T-cell (primary cell): ENCODE measurements around the gene GINS2. TPM values are rescaled to one million over a fixed set of nuclear protein-coding genes. Genes with fewer than 3 reads are reported as not detected.

Experiments used
- ATAC-seq, 4 experiments: fragments of 200-7000 bp in 3 of 4; fragments of 150-1000 bp in 1 of 4; cut with Tn5 transposase; replicated peaks in 1 of 4; 1 replicate in 3 of 4; 2 replicates in 1 of 4; pipeline ENCODE4 v1.10.0; 2021; ENCODE audit warnings: moderate library complexity in 3 of 4, mild to moderate bottlenecking in 2 of 4, moderate number of reproducible peaks in 1 of 4
- CTCF ChIA-PET, 2 donors: fragments of 300-600 bp; sonication (Branson Sonifier 250); formaldehyde crosslinking; loops; one replicate each; lab custom pipeline; 2022; ENCODE audit warnings: antibody characterized with exemption in 2 of 2; lab: Charles Lee
- POLR2A ChIA-PET, 2 donors: fragments of 300-600 bp; sonication (Branson Sonifier 250); formaldehyde crosslinking; loops; one replicate each; lab custom pipeline; 2022; ENCODE audit warnings: antibody characterized with exemption in 2 of 2; lab: Charles Lee
- DNase-seq, 35 experiments: peaks; one replicate each; pipeline versions ENCODE4 v3.0.0 to v3.0.0-alpha.2; 2013 to 2023
- H3K27ac ChIP-seq: one replicate; pipeline ENCODE4 v1.5.1; 2013; ENCODE audit warnings: low read length
- H3K27me3 ChIP-seq, 2 experiments: replicated peaks in 1 of 2; 1 replicate in 1 of 2; 2 replicates in 1 of 2; pipeline versions ENCODE4 v1.6.1 to v1.7.0; 2013; ENCODE audit warnings: low read length in 1 of 2, mixed read lengths in 1 of 2; ENCODE audit not compliant: control insufficient read depth in 2 of 2, insufficient read depth in 2 of 2; ENCODE audit errors: extremely low read depth in 1 of 2
- H3K36me3 ChIP-seq, 2 donors: 1 replicate in 1 of 2; 2 replicates in 1 of 2; pipeline versions ENCODE4 v1.6.1 to v1.7.0; 2013; ENCODE audit warnings: low read length in 1 of 2; ENCODE audit not compliant: control insufficient read depth in 2 of 2, insufficient read depth in 1 of 2; ENCODE audit errors: extremely low read depth in 1 of 2
- H3K4me1 ChIP-seq, 2 experiments: 1 replicate in 1 of 2; 2 replicates in 1 of 2; pipeline versions ENCODE4 v1.6.1 to v1.7.0; 2013; ENCODE audit warnings: low read length in 2 of 2, mixed read lengths in 1 of 2; ENCODE audit not compliant: insufficient read depth in 2 of 2, control insufficient read depth in 1 of 2; ENCODE audit errors: extremely low read depth in 1 of 2
- H3K4me3 ChIP-seq, 2 donors: 1 replicate in 1 of 2; 2 replicates in 1 of 2; pipeline versions ENCODE4 v1.5.1 to v1.7.0; 2013; ENCODE audit warnings: mild to moderate bottlenecking in 2 of 2, low read length in 1 of 2, moderate library complexity in 1 of 2; ENCODE audit not compliant: control insufficient read depth in 1 of 2; ENCODE audit errors: extremely low read depth in 1 of 2
- H3K9me3 ChIP-seq: 2 replicates; pipeline ENCODE4 v1.7.0; 2013
- H3K27ac Mint-ChIP-seq, 2 donors: one replicate each; pipeline ENCODE4 v1.8.0; 2020 to 2021; ENCODE audit warnings: mild to moderate bottlenecking in 2 of 2, mixed read lengths in 2 of 2
- H3K27me3 Mint-ChIP-seq, 2 donors: one replicate each; pipeline ENCODE4 v1.8.0; 2021 to 2022; ENCODE audit warnings: mixed read lengths in 2 of 2
- H3K36me3 Mint-ChIP-seq: one replicate; pipeline ENCODE4 v1.8.0; 2021; ENCODE audit warnings: mixed read lengths
- H3K4me1 Mint-ChIP-seq, 3 donors: one replicate each; pipeline ENCODE4 v1.8.0; 2020 to 2022; ENCODE audit warnings: mixed read lengths in 3 of 3, mild to moderate bottlenecking in 1 of 3
- H3K4me3 Mint-ChIP-seq, 3 donors: one replicate each; pipeline ENCODE4 v1.8.0; 2020 to 2022; ENCODE audit warnings: mild to moderate bottlenecking in 3 of 3, mixed read lengths in 3 of 3, moderate library complexity in 3 of 3
- H3K9me3 Mint-ChIP-seq, 3 donors: one replicate each; pipeline ENCODE4 v1.8.0; 2020 to 2022; ENCODE audit warnings: mixed read lengths in 3 of 3
- WGBS: methylation state at CpG from one replicate; pipeline ENCODE4 v1.1.5; 2013; ENCODE audit warnings: missing lambda C conversion rate; ENCODE audit not compliant: insufficient coverage; 5-methylcytosine and 5-hydroxymethylcytosine counted together
- total RNA-seq, 35 experiments: library from RNA in 6 of 35; stranded (reverse) in 6 of 35; fragments of 120-200 nt in 1 of 35; gene quantifications; one replicate each; pipeline versions ENCODE4 v1.2.1 to v1.2.4 and lab custom pipeline; 2013 to 2026

The GINS2 gene
- total RNA-seq, 5 donors from 2014 or later (not counting 1 experiment from before 2014, with no cell fraction given): 1.1 to 3.7 (median 1.6) TPM

DNA sequence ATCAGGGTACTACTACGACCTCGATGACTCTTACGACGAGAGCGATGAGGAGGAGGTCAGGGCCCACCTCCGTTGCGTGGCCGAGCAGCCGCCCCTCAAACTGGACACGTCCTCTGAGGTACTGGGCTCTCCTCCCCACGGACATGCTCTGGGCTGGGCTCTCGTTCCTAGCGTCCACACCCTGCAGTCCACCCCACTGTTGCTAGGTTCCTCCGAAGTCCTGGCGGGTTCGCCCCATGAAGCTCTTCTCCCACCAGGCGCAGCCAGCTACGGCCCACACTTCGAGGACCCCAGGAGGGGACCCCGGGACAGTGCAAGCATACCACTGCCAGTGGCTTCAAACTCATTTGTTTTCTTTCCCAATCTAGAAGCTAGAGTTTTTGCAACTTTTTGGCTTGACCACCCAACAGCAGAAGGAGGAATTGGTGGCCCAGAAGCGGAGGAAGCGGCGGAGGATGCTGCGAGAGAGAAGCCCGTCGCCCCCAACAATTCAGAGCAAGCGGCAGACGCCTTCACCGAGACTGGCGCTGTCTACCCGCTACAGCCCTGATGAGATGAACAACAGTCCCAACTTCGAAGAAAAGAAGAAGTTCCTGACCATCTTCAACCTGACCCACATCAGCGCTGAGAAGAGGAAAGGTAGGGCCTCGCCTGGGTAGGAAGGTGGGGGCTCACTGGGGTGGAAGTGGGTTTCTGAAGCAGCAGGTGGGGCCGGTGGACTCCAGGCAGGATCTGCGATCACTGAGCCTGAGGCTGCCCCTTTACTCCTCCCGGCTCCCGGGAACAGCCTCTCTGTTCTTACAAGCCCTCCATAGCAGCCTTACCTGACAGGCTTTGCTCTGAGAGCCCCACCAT is 25.6 kb downstream of the GINS2 start:
- WGBS: 98% methylated on average over 31 of the region's 38 CpGs
- Histone ChIP-seq H3K36me3 (peaks cover 39 to 76% of the 10 kb centered on the region in 2 donors), H3K27ac (no peak overlapping the region), H3K27me3 (no peaks in the 10 kb centered on the region), H3K9me3 (no peaks in the 10 kb centered on the region), H3K4me3 (no peak overlapping the region), H3K4me1 (no peaks in the 10 kb centered on the region)
- ATAC-seq (no peak), DNase-seq (no peak)
- ChIA-PET CTCF (no interaction called here), POLR2A (no interaction called here)
- H3K4me3 Mint-ChIP-seq: no peak overlapping the region
- H3K27ac Mint-ChIP-seq: no peak overlapping the region
- H3K36me3 Mint-ChIP-seq: peaks cover 45% of the 10 kb centered on the region
- H3K9me3 Mint-ChIP-seq: no peaks in the 10 kb centered on the region
- no peaks in the 10 kb centered on the region for H3K27me3 Mint-ChIP-seq
- peaks cover 0 to 3% (median 0%) of the 10 kb centered on the region in 3 donors for H3K4me1 Mint-ChIP-seq

DNA sequence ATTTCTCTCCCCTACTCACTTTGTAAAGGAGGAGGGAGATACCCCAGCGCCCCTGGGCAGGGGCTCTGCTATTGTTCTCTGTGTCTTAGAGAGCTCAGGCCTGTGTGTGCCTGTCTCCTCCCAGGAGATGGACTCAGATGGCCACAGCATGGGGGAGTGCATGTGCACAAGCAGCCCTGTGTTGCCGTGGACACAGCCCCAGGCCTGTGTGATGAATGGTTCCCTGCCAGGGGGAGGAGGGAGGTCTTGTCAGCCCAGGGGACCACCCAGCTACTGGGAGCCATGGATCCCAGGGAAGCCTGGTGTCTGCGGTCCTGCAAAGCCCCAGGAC is 26.3 kb downstream of the GINS2 start:
- peaks cover 43 to 77% of the 10 kb centered on the region in 2 donors for H3K36me3 ChIP-seq
- no peak overlapping the region for H3K4me3 ChIP-seq
- H3K27ac ChIP-seq: no peak overlapping the region
- no peaks in the 10 kb centered on the region for H3K27me3 ChIP-seq
- Mint-ChIP-seq H3K36me3 (peaks cover 42% of the 10 kb centered on the region), H3K4me3 (no peak overlapping the region), H3K27me3 (no peaks in the 10 kb centered on the region), H3K9me3 (no peaks in the 10 kb centered on the region), H3K4me1 (peaks cover 0 to 3% (median 0%) of the 10 kb centered on the region in 3 donors), H3K27ac (no peak overlapping the region)
- CTCF ChIA-PET: no interaction called here
- ATAC-seq (no peak), DNase-seq (no peak)
- WGBS: 100% methylated on average over 3 of the region's 3 CpGs
- no peaks in the 10 kb centered on the region for H3K4me1 ChIP-seq
- H3K9me3 ChIP-seq: no peaks in the 10 kb centered on the region
- POLR2A ChIA-PET: no interaction called here

DNA sequence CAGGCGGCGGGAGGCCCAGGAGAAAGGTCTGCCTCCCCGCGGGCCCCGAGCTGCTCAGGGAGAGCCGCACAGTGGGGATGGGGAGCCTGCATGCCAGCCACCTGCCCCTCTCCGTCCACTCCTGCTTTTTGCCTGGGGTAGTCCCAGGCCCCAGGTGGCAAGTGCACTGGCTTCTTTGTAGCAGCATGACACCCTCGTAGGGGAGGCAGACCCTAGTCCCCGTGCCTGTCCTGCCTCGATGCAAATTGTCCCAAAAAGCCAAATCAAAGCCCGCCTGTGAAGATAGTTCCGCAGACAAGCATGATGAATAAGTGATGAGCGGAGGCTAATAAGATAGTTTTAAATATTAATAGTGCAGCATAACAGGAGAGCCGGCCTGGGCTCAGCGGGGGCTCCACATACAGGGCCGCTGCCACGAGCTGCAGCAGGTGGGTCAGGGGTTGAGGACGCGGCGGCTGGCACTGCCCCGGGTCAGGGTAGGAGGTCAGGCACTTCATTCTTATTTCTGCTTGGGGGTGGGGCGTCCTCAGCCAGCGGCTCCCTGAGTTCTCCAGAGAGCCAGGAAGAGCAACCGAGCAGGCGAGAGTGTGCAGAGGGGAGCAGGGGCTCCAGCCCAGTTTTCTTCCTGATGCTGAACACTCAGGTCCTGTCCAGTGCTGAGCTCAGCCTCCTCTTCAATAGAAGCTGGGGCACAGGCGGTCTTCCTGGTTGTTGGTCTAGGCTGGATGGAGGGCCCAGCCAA is 26.8 kb downstream of the GINS2 start:
- POLR2A ChIA-PET: no interaction called here
- DNase-seq: no peak

DNA sequence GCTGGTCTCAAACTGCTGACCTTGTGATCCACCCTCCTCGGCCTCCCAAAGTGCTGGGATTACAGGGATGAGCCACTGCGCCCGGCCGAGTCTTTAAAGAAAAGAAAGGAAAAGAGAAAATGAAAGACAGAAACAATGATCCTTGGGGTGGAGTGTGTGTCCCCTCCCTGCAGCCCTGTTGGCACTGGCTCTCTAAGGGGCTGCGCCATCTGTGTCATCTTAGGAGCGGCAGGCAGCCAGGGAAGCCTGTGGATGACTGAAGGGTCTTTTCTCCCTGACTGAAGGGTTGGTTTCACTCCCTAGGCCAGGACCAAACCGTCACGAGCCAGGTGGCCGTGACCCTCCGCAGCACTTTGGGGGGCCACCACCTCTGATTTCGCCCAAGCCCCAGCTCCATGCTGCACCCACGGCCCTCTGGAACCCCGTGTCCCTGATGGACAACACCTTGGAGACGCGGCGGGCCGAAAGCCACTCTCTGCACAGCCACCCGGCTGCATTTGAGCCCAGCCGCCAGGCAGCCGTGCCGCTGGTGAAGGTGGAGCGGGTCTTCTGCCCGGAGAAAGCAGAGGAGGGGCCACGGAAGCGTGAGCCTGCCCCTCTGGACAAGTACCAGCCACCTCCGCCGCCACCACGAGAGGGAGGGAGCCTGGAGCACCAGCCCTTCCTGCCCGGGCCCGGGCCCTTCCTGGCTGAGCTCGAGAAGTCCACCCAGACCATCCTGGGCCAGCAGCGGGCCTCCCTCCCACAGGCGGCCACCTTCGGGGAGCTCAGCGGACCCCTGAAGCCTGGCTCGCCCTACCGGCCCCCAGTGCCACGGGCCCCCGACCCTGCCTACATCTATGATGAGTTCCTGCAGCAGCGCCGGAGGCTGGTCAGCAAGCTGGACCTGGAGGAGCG is 27.7 kb downstream of the GINS2 start:
- H3K9me3 ChIP-seq: no peaks in the 10 kb centered on the region
- H3K27me3 ChIP-seq: no peaks in the 10 kb centered on the region
- H3K9me3 Mint-ChIP-seq: no peaks in the 10 kb centered on the region
- no peak overlapping the region for H3K27ac ChIP-seq
- no peak overlapping the region for H3K4me3 Mint-ChIP-seq
- ChIA-PET POLR2A (no interaction called here), CTCF (interaction anchor here in 1 of 2 donors (0.9 kb wide), 1 partner anchor 56 kb away, joined by 3 read pairs; no protein-coding TSS in a partner anchor)
- DNase-seq: no peak
- H3K4me1 ChIP-seq: no peaks in the 10 kb centered on the region
- no peak overlapping the region for H3K4me3 ChIP-seq
- peaks cover 42 to 77% of the 10 kb centered on the region in 2 donors for H3K36me3 ChIP-seq
- H3K27me3 Mint-ChIP-seq: no peaks in the 10 kb centered on the region
- no peak for ATAC-seq
- 94% methylated on average over 31 of the region's 42 CpGs for WGBS
- H3K4me1 Mint-ChIP-seq: peaks cover 0 to 3% (median 0%) of the 10 kb centered on the region in 3 donors
- no peak overlapping the region for H3K27ac Mint-ChIP-seq
- peaks cover 37% of the 10 kb centered on the region for H3K36me3 Mint-ChIP-seq

More for the DNA sequence above, 26.8 kb downstream of the GINS2 start:
- Mint-ChIP-seq H3K4me3 (no peak overlapping the region), H3K27ac (no peak overlapping the region), H3K4me1 (peaks cover 0 to 3% (median 0%) of the 10 kb centered on the region in 3 donors), H3K36me3 (peaks cover 43% of the 10 kb centered on the region), H3K27me3 (no peaks in the 10 kb centered on the region), H3K9me3 (no peaks in the 10 kb centered on the region)
- CTCF ChIA-PET: no interaction called here
- Histone ChIP-seq H3K27me3 (no peaks in the 10 kb centered on the region), H3K4me1 (no peaks in the 10 kb centered on the region), H3K9me3 (no peaks in the 10 kb centered on the region), H3K4me3 (no peak overlapping the region), H3K27ac (no peak overlapping the region), H3K36me3 (peaks cover 48 to 77% of the 10 kb centered on the region in 2 donors)
- no peak for ATAC-seq
- WGBS: 95% methylated on average over 24 of the region's 26 CpGs

DNA sequence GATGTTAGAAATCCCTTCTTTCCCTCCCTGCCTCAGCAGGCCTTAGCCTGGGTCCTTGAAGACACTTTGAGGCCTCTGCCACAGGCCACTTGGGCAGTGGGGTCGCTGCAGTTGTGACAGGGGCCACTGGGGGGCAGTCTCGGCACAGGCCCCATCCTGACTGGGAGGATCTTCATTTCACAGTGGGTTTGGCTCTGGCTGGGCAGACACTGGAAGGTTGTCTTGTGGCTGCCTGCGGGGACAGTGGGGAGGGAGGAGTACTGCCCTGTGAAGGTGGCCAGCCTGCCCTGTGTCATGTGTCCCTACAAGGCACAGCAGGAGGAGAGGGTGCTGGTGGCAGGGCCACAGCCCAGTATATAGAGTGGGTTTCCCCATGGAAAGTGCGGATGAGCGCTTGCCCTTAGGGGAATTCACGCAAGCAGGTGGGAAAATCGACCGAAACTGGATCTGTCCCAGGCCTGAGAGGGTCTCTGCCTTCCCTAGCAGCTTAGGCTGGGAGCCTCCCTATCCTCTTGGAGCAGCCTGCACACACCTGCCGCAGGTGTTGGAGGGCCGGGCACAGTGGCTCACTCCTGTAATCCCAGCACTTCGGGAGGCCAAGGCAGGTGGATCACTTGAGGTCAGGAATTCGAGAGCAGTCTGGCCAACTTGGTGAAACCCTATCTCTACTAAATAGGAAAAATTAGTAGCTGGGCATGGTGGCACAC is 28.8 kb downstream of the GINS2 start:
- POLR2A ChIA-PET: no interaction called here
- Mint-ChIP-seq H3K4me1 (peaks cover 0 to 3% (median 0%) of the 10 kb centered on the region in 3 donors), H3K4me3 (no peak overlapping the region), H3K27me3 (no peaks in the 10 kb centered on the region), H3K9me3 (no peaks in the 10 kb centered on the region), H3K36me3 (peaks cover 32% of the 10 kb centered on the region), H3K27ac (peak overlapping the region in 1 of 2 donors; percentile 25)
- DNase-seq (peak in 33 of 35 experiments; percentile 8 to 68 (median 50)), ATAC-seq (peak; percentile 67 to 73 (median 72))
- Histone ChIP-seq H3K27me3 (no peaks in the 10 kb centered on the region), H3K36me3 (peaks cover 37 to 74% of the 10 kb centered on the region in 2 donors), H3K9me3 (no peaks in the 10 kb centered on the region), H3K4me3 (no peak overlapping the region), H3K4me1 (no peaks in the 10 kb centered on the region), H3K27ac (no peak overlapping the region)
- CTCF ChIA-PET: interaction anchor here in 1 of 2 donors (0.5 to 1.0 kb wide), 5 partner anchors 9 to 269 kb away, joined by 3 to 7 read pairs (median 3); no protein-coding TSS in a partner anchor
- 81% methylated on average over 10 of the region's 12 CpGs for whole genome bisulfite sequencing
